IMR-90 (cell line): ENCODE results near the gene CNTFR. TPM values are rescaled to one million over a fixed set of nuclear protein-coding genes. Genes with fewer than 3 reads are reported as not detected.
A peak's percentile ranks its signal among the peaks of the same experiment; 100 is the strongest.

Experiments used
- ATAC-seq: fragments of 200-7000 bp; cut with Tn5 transposase; 2 replicates; pipeline ENCODE4 v1.9.1; 2020; ENCODE audit warnings: low read depth, mild to moderate bottlenecking, moderate library complexity
- BruUV-seq: library from RNA; stranded (reverse); fragments of 400-500 nt; replicated peaks from 2 replicates; lab custom pipeline; 2021; lab: Mats Ljungman, UMichigan
- CTCF ChIA-PET: fragments of 300-600 bp; formaldehyde crosslinking; extraction: SDS; loops from one replicate; lab custom pipeline; 2021; ENCODE audit warnings: antibody characterized with exemption; lab: Yijun Ruan, JAX
- POLR2A ChIA-PET: fragments of 300-600 bp; sonication (Branson Sonifier 250); formaldehyde crosslinking; loops from one replicate; lab custom pipeline; 2022; ENCODE audit warnings: antibody characterized with exemption; ENCODE audit not compliant: unreplicated experiment; lab: Charles Lee
- DNase-seq: peaks from one replicate; pipeline ENCODE4 v3.0.0; 2013
- H2AFZ ChIP-seq: replicated peaks from 2 replicates; pipeline ENCODE3; 2013; ENCODE audit warnings: low read length, mild to moderate bottlenecking; ENCODE audit not compliant: poor library complexity
- H2AK5ac ChIP-seq: 2 replicates; pipeline ENCODE4 v1.6.1; 2013; ENCODE audit warnings: low read depth, low read length, inconsistent platforms
- H2AK9ac ChIP-seq: replicated peaks from 2 replicates; pipeline ENCODE3; 2013; ENCODE audit warnings: mild to moderate bottlenecking, low read depth, low read length, moderate library complexity; ENCODE audit not compliant: poor library complexity
- H2BK120ac ChIP-seq: 2 replicates; pipeline ENCODE4 v1.6.1; 2013; ENCODE audit warnings: low read depth, low read length, inconsistent platforms
- H2BK15ac ChIP-seq: 3 replicates; pipeline ENCODE4 v1.6.1; 2013; ENCODE audit warnings: low read depth, low read length, inconsistent platforms
- H2BK20ac ChIP-seq: 2 replicates; pipeline ENCODE4 v1.6.1; 2013; ENCODE audit warnings: low read depth, mild to moderate bottlenecking, inconsistent platforms, low read length, moderate library complexity
- H2BK5ac ChIP-seq: 2 replicates; pipeline ENCODE4 v1.6.1; 2013; ENCODE audit warnings: mild to moderate bottlenecking, low read depth, low read length, inconsistent platforms; ENCODE audit not compliant: poor library complexity, severe bottlenecking
- H3K14ac ChIP-seq: replicated peaks from 2 replicates; pipeline ENCODE4 v1.6.1; 2013; ENCODE audit warnings: low read depth, low read length, inconsistent platforms
- H3K18ac ChIP-seq: 2 replicates; pipeline ENCODE4 v1.6.1; 2013; ENCODE audit warnings: low read depth, low read length, control low read depth
- H3K23ac ChIP-seq: 2 replicates; pipeline ENCODE4 v1.6.1; 2013; ENCODE audit warnings: low read depth, low read length, inconsistent platforms
- H3K27ac ChIP-seq: 2 replicates; pipeline ENCODE4 v1.5.1; 2013; ENCODE audit warnings: mild to moderate bottlenecking, control low read depth, low read length; ENCODE audit not compliant: insufficient read depth
- H3K27me3 ChIP-seq: 2 replicates; pipeline ENCODE4 v1.6.1; 2013; ENCODE audit warnings: low read length; ENCODE audit not compliant: control insufficient read depth, insufficient read depth
- H3K36me3 ChIP-seq: 2 replicates; pipeline ENCODE4 v1.6.1; 2013; ENCODE audit warnings: low read length, mixed read lengths; ENCODE audit not compliant: control insufficient read depth, insufficient read depth
- H3K4ac ChIP-seq: 2 replicates; pipeline ENCODE4 v1.6.1; 2013; ENCODE audit warnings: low read depth, low read length, inconsistent platforms
- H3K4me1 ChIP-seq: 2 replicates; pipeline ENCODE4 v1.6.1; 2013; ENCODE audit warnings: low read length, mixed read lengths; ENCODE audit not compliant: control insufficient read depth, insufficient read depth
- H3K4me2 ChIP-seq: 2 replicates; pipeline ENCODE4 v1.6.1; 2013; ENCODE audit warnings: low read depth, mild to moderate bottlenecking, control low read depth, low read length, moderate library complexity
- H3K4me3 ChIP-seq: 2 replicates; pipeline ENCODE4 v1.5.1; 2013; ENCODE audit warnings: low read depth, mild to moderate bottlenecking, control low read depth, low read length, moderate library complexity; ENCODE audit not compliant: insufficient read depth
- H3K56ac ChIP-seq: 2 replicates; pipeline ENCODE4 v1.6.1; 2013; ENCODE audit warnings: low read length, inconsistent platforms; ENCODE audit not compliant: insufficient read depth; ENCODE audit errors: extremely low read depth
- H3K79me1 ChIP-seq, 2 experiments: 2 replicates each; pipeline ENCODE4 v1.6.1; 2013; ENCODE audit warnings: low read length in 2 of 2, inconsistent platforms in 1 of 2, low read depth in 1 of 2
- H3K9ac ChIP-seq: 2 replicates; pipeline ENCODE4 v1.6.1; 2013; ENCODE audit warnings: low read depth, low read length, control low read depth
- H3K9me1 ChIP-seq: 2 replicates; pipeline ENCODE4 v1.6.1; 2013; ENCODE audit warnings: low read length, inconsistent platforms; ENCODE audit not compliant: insufficient read depth
- H3K9me3 ChIP-seq: 2 replicates; pipeline ENCODE4 v1.6.1; 2013; ENCODE audit warnings: low read length; ENCODE audit not compliant: control insufficient read depth, insufficient read depth
- H4K20me1 ChIP-seq: 2 replicates; pipeline ENCODE4 v1.6.1; 2013; ENCODE audit warnings: low read length, inconsistent platforms; ENCODE audit not compliant: insufficient read depth
- H4K5ac ChIP-seq: 2 replicates; pipeline ENCODE4 v1.6.1; 2013; ENCODE audit warnings: mild to moderate bottlenecking, low read depth, low read length, control low read depth
- H4K8ac ChIP-seq, 2 experiments: 2 replicates each; pipeline ENCODE4 v1.6.1; 2013; ENCODE audit warnings: low read depth in 2 of 2, low read length in 2 of 2, control low read depth in 1 of 2, inconsistent platforms in 1 of 2
- H4K91ac ChIP-seq: 2 replicates; pipeline ENCODE4 v1.6.1; 2013; ENCODE audit warnings: low read depth, low read length, inconsistent platforms; ENCODE audit not compliant: insufficient read depth
- CTCF ChIP-seq: conservative IDR thresholded peaks from 2 replicates; pipeline ENCODE4 v1.5.1; 2012; ENCODE audit warnings: mild to moderate bottlenecking, low read depth, low read length, improper control_type of control experiment
- MAZ ChIP-seq: IDR thresholded peaks from 2 replicates; pipeline ENCODE4 v1.6.1; 2012; ENCODE audit warnings: low read depth, mild to moderate bottlenecking, low read length, improper control_type of control experiment, moderate library complexity, borderline replicate concordance
- NFE2L2 ChIP-seq: fragments of 150-350 bp; IDR thresholded peaks from 2 replicates; pipeline ENCODE4 v1.6.1; 2016; ENCODE audit warnings: low read depth, mild to moderate bottlenecking, low read length
- POLR2A ChIP-seq: IDR thresholded peaks from 2 replicates; pipeline ENCODE4 v1.6.1; 2012; ENCODE audit warnings: mild to moderate bottlenecking, low read depth, low read length
- RAD21 ChIP-seq: IDR thresholded peaks from 2 replicates; pipeline ENCODE4 v1.6.1; 2012; ENCODE audit warnings: low read length, improper control_type of control experiment
- SMC3 ChIP-seq: fragments of 150-350 bp; IDR thresholded peaks from 2 replicates; pipeline ENCODE4 v1.6.1; 2016; ENCODE audit warnings: low read depth, mild to moderate bottlenecking, antibody characterized with exemption, low read length, moderate library complexity
- WGBS, 2 experiments: methylation state at CpG; one replicate each; pipeline versions ENCODE4 v1.1.5 to v1.1.7; 2013; ENCODE audit warnings: missing lambda C conversion rate in 2 of 2; ENCODE audit not compliant: insufficient read length in 1 of 2; ENCODE audit errors: extremely low coverage in 2 of 2; 5-methylcytosine and 5-hydroxymethylcytosine counted together
- dilution Hi-C: fragments of 300-500 bp; cut with HindIII; formaldehyde crosslinking; loops from one replicate; pipeline ENCODE4 v1.14.3; 2018; ENCODE audit warnings: low sequenced_read_pairs; ENCODE audit not compliant: unreplicated experiment
- in situ Hi-C: fragments of 300-500 bp; cut with MboI; formaldehyde crosslinking; loops from 3 replicates; pipeline ENCODE4 v1.14.3; 2019; ENCODE audit warnings: low sequenced_read_pairs, inconsistent platforms, mixed read lengths
- intact Hi-C: fragments of 100-400 bp; cut with micrococcal nuclease; formaldehyde crosslinking; loops from 2 replicates; pipeline ENCODE4 v1.10.0; 2022
- polyA plus RNA-seq, 3 experiments: library from polyadenylated mRNA; depleted of rRNA; stranded (reverse); fragments of >200 nt; gene quantifications; 2 replicates each; pipeline ENCODE4 v1.2.3, GENCODE V29; 2012; ENCODE audit warnings: low replicate concordance in 1 of 3
- total RNA-seq: library from RNA; depleted of rRNA; stranded (reverse); fragments of >200 nt; gene quantifications from 2 replicates; pipeline ENCODE4 v1.2.3, GENCODE V29; 2012

The CNTFR gene
- total and polyA plus RNA-seq, 2 of the 4 experiments (the other 2 are of a cell fraction) = not detected

DNA sequence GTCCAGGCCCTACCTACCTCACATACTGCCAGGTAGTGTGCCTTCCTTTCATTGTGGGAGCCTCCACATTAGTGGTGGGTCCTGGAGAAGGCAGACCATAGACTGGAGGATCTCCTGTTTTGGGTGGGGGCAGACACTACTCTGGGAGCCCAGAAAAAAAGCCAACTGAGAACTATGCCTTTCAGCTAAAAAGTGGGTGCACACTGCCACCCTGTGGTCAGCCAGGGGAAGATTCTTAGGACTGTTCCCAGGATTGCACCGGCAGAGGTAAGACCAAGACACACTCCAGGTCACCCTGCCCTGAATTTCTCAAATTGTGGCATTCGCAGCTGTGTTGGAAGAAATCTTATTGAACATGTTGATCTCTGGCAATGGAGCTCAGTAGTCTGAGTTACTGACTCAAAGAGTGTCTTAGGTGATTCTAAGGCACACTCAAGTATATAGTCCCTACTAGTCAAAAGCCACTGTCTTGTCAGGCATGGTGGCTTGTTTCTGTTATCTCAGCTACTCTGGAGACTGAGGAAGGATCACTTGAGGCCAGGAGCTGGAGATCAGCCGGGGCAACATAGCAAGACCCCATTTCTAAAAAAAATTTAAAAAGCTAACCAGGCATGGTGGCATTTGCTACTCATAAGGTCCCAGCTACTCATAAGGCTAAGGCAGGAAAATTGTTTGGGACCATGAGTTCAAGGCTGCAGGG is 44.5 kb upstream of the CNTFR start:
- Histone ChIP-seq H4K20me1 (peaks cover 9% of the 10 kb centered on the region; the same call in 1 of the 2 replicates), H3K79me1 (peaks cover 13 to 36% of the 10 kb centered on the region in 2 experiments), H2BK20ac (no peak overlapping the region), H3K4me1 (peaks cover 6% of the 10 kb centered on the region), H3K4me3 (no peak overlapping the region), H2BK15ac (no peak overlapping the region), H3K18ac (no peak overlapping the region), H4K5ac (no peak overlapping the region), H2BK120ac (no peak overlapping the region), H3K9me3 (no peaks in the 10 kb centered on the region), H3K4me2 (no peak overlapping the region), H2AFZ (peak overlapping the region; percentile 39), H2AK5ac (no peak overlapping the region), H3K27ac (no peak overlapping the region), H3K9ac (no peak overlapping the region), H3K27me3 (peaks cover 23% of the 10 kb centered on the region), H3K14ac (no peak overlapping the region), H4K8ac (no peak overlapping the region), H2AK9ac (peak overlapping the region; percentile 79), H4K91ac (no peak overlapping the region), H3K56ac (no peak overlapping the region), H2BK5ac (no peak overlapping the region), H3K36me3 (peaks cover 6% of the 10 kb centered on the region), H3K4ac (no peak overlapping the region), H3K9me1 (peaks cover 16% of the 10 kb centered on the region; the same call in 1 of the 2 replicates), H3K23ac (no peak overlapping the region)
- no TSS peak for BruUV-seq
- in situ Hi-C loops = no loop called here
- dilution Hi-C loops = no loop called here
- no peak for TF ChIP-seq POLR2A
- TF ChIP-seq SMC3 = peak; percentile 51
- TF ChIP-seq CTCF = peak; percentile 84
- TF ChIP-seq NFE2L2 = no peak
- peak; percentile 21; the same call in 1 of the 2 replicates for TF ChIP-seq MAZ
- peak; percentile 78 for TF ChIP-seq RAD21
- ATAC-seq (peak; percentile 31), DNase-seq (peak; percentile 64)
- 25% methylated on average over 1 of the region's 3 CpGs; no CpG with 5 or more reads in 1 of the 2 experiments for WGBS, 2 experiments
- ChIA-PET POLR2A (interaction anchor here (0.5 kb wide), 1 partner anchor 300 kb away, joined by 8 read pairs; no protein-coding TSS in a partner anchor), CTCF (interaction anchor here (0.6 to 1.7 kb wide), 6 partner anchors 13 to 91 kb away, joined by 3 to 16 read pairs (median 5); partner anchors contain the start of genes DCTN3, GALT and RPP25L)
- intact Hi-C loops = loop anchor here (1.0 kb wide), 2 partner anchors 22 to 86 kb away; partner anchors contain the start of gene RPP25L
